Subcutaneous abdominal adipose tissue (tissue), 5 donors: Measurements from ENCODE around the gene AQP5.

Experiments used
- H3K27ac ChIP-seq: one replicate; pipeline ENCODE4 v1.7.0; 2013; ENCODE audit warnings: low read depth, mild to moderate bottlenecking, inconsistent platforms, low read length, moderate library complexity
- H3K27me3 ChIP-seq, 5 donors: one replicate each; pipeline ENCODE4 v1.7.0; 2013; ENCODE audit warnings: low read length in 5 of 5, inconsistent platforms in 1 of 5; ENCODE audit not compliant: control insufficient read depth in 5 of 5, insufficient read depth in 4 of 5
- H3K36me3 ChIP-seq, 5 donors: one replicate each; pipeline ENCODE4 v1.7.0; 2013; ENCODE audit warnings: low read length in 5 of 5; ENCODE audit not compliant: control insufficient read depth in 5 of 5, insufficient read depth in 5 of 5
- H3K4me1 ChIP-seq, 5 donors: one replicate each; pipeline ENCODE4 v1.7.0; 2013; ENCODE audit warnings: low read length in 5 of 5, mild to moderate bottlenecking in 3 of 5, moderate library complexity in 1 of 5; ENCODE audit not compliant: control insufficient read depth in 5 of 5, insufficient read depth in 5 of 5
- H3K4me3 ChIP-seq, 5 donors: one replicate each; pipeline ENCODE4 v1.7.0; 2013; ENCODE audit warnings: low read length in 5 of 5, low read depth in 1 of 5
- H3K9ac ChIP-seq, 5 donors: one replicate each; pipeline ENCODE4 v1.7.0; 2013; ENCODE audit warnings: low read length in 5 of 5, mild to moderate bottlenecking in 4 of 5, moderate library complexity in 3 of 5
- H3K9me3 ChIP-seq, 5 donors: one replicate each; pipeline ENCODE4 v1.7.0; 2013; ENCODE audit warnings: low read length in 5 of 5; ENCODE audit not compliant: control insufficient read depth in 5 of 5
- donor health status: healthy.
- donor health status: healthy.
- donor health status: healthy.
- donor health status: healthy.
- donor health status: healthy.

AQP5 gene

GRCh38 chr12:49961111-49961922, at the start of gene AQP5:
TSS of gene AQP5 (plus strand) at chr12:49961872. CDS start at chr12:49962018, 146 bp downstream.
- no peak within 1 kb of the TSS for H3K27ac ChIP-seq

GRCh38 chr12:49912345-49913255, 49.1 kb upstream of the AQP5 start:
- no peak overlapping the region for H3K27ac ChIP-seq
- H3K9me3 ChIP-seq = no peaks in the 10 kb centered on the region
- H3K4me1 ChIP-seq = peaks cover 0 to 29% (median 14%) of the 10 kb centered on the region in 5 donors
- H3K4me3 ChIP-seq = no peak overlapping the region
- no peaks in the 10 kb centered on the region for H3K36me3 ChIP-seq
- no peak overlapping the region for H3K9ac ChIP-seq
- peaks cover 0 to 8% (median 0%) of the 10 kb centered on the region in 5 donors for H3K27me3 ChIP-seq

More at GRCh38 chr12:49961111-49961922, at the start of gene AQP5:
- H3K9ac ChIP-seq = no peak within 1 kb of the TSS
- H3K4me1 ChIP-seq = peaks cover 0 to 20% (median 3%) of the 10 kb centered on the region in 5 donors
- peaks cover 29 to 65% (median 42%) of the 10 kb centered on the region in 5 donors for H3K27me3 ChIP-seq
- peak within 1 kb of the TSS in 3 of 5 donors; percentile 16 to 44 (median 38) for H3K4me3 ChIP-seq
- H3K9me3 ChIP-seq = no peaks in the 10 kb centered on the region
- H3K36me3 ChIP-seq = no peaks in the 10 kb centered on the region

- Histone ChIP-seq H3K27ac (no peak overlapping the region), H3K4me1 (peaks cover 0 to 27% (median 14%) of the 10 kb centered on the region in 5 donors), H3K36me3 (no peaks in the 10 kb centered on the region), H3K9ac (no peak overlapping the region), H3K9me3 (no peaks in the 10 kb centered on the region), H3K27me3 (peaks cover 0 to 9% (median 2%) of the 10 kb centered on the region in 5 donors), H3K4me3 (no peak overlapping the region)
These were observed 45.3 kb upstream of the AQP5 start for GRCh38 chr12:49916129-49916919.

- Histone ChIP-seq H3K4me1 (peaks cover 3 to 21% (median 15%) of the 10 kb centered on the region in 5 donors), H3K9me3 (no peaks in the 10 kb centered on the region), H3K9ac (no peak overlapping the region), H3K27ac (no peak overlapping the region), H3K4me3 (no peak overlapping the region), H3K36me3 (no peaks in the 10 kb centered on the region), H3K27me3 (peaks cover 0 to 9% (median 2%) of the 10 kb centered on the region in 5 donors)
These were observed 44.4 kb upstream of the AQP5 start for GRCh38 chr12:49917166-49917787.

GRCh38 chr12:49917788-49918173, 43.9 kb upstream of the AQP5 start:
- Histone ChIP-seq H3K27me3 (peaks cover 0 to 9% (median 2%) of the 10 kb centered on the region in 5 donors), H3K9ac (no peak overlapping the region), H3K9me3 (no peaks in the 10 kb centered on the region), H3K4me1 (peaks cover 8 to 21% (median 15%) of the 10 kb centered on the region in 5 donors), H3K4me3 (no peak overlapping the region), H3K27ac (no peak overlapping the region), H3K36me3 (no peaks in the 10 kb centered on the region)

- H3K9me3 ChIP-seq = no peaks in the 10 kb centered on the region
- H3K27me3 ChIP-seq = peaks cover 0 to 9% (median 2%) of the 10 kb centered on the region in 5 donors
- H3K27ac ChIP-seq = no peak overlapping the region
- H3K4me1 ChIP-seq = peaks cover 8 to 33% (median 27%) of the 10 kb centered on the region in 5 donors
- H3K9ac ChIP-seq = no peak overlapping the region
- no peaks in the 10 kb centered on the region for H3K36me3 ChIP-seq
- no peak overlapping the region for H3K4me3 ChIP-seq
These were observed 41.3 kb upstream of the AQP5 start for GRCh38 chr12:49920241-49920914.

- no peak overlapping the region for H3K4me3 ChIP-seq
- peaks cover 8 to 33% (median 27%) of the 10 kb centered on the region in 5 donors for H3K4me1 ChIP-seq
- no peaks in the 10 kb centered on the region for H3K36me3 ChIP-seq
- H3K27ac ChIP-seq = no peak overlapping the region
- no peak overlapping the region for H3K9ac ChIP-seq
- peaks cover 0 to 9% (median 2%) of the 10 kb centered on the region in 5 donors for H3K27me3 ChIP-seq
- no peaks in the 10 kb centered on the region for H3K9me3 ChIP-seq
These were observed 40.8 kb upstream of the AQP5 start for GRCh38 chr12:49920915-49921286.

- H3K27ac ChIP-seq = no peak overlapping the region
- H3K9me3 ChIP-seq = no peaks in the 10 kb centered on the region
- H3K4me1 ChIP-seq = peaks cover 8 to 33% (median 27%) of the 10 kb centered on the region in 5 donors
- H3K36me3 ChIP-seq = no peaks in the 10 kb centered on the region
- H3K27me3 ChIP-seq = peaks cover 0 to 9% (median 2%) of the 10 kb centered on the region in 5 donors
- H3K4me3 ChIP-seq = no peak overlapping the region
- H3K9ac ChIP-seq = no peak overlapping the region
These were observed 40.4 kb upstream of the AQP5 start for GRCh38 chr12:49921299-49921698.

GRCh38 chr12:49921936-49922335, 39.7 kb upstream of the AQP5 start:
- Histone ChIP-seq H3K4me1 (peaks cover 8 to 33% (median 27%) of the 10 kb centered on the region in 5 donors), H3K4me3 (no peak overlapping the region), H3K36me3 (no peaks in the 10 kb centered on the region), H3K9me3 (no peaks in the 10 kb centered on the region), H3K27ac (no peak overlapping the region), H3K27me3 (peaks cover 0 to 9% (median 2%) of the 10 kb centered on the region in 5 donors), H3K9ac (no peak overlapping the region)
